Naive thymus-derived CD4-positive, alpha-beta T cell (primary cell): ENCODE measurements around the gene WWOX. TPM values are rescaled to one million over a fixed set of nuclear protein-coding genes. Genes with fewer than 3 reads are reported as not detected.

ENCODE experiments used
- ATAC-seq: fragments of 150-1000 bp; cut with Tn5 transposase; 2 replicates; pipeline ENCODE4 v1.10.0; 2021; ENCODE audit warnings: mild to moderate bottlenecking, moderate library complexity
- CTCF ChIA-PET: fragments of 350-600 bp; sonication (Branson Sonifier 250); formaldehyde crosslinking; loops from one replicate; lab custom pipeline; 2021; ENCODE audit warnings: antibody characterized with exemption; lab: Charles Lee
- POLR2A ChIA-PET: fragments of 350-600 bp; sonication (Branson Sonifier 250); formaldehyde crosslinking; loops from one replicate; lab custom pipeline; 2021; ENCODE audit warnings: antibody characterized with exemption, inconsistent platforms; lab: Charles Lee
- DNase-seq, 9 donors: peaks; one replicate each; pipeline versions ENCODE4 v3.0.0 to v3.0.0-alpha.2; 2020 to 2022; ENCODE audit warnings: mixed read lengths in 1 of 9
- H3K27ac ChIP-seq: one replicate; pipeline ENCODE4 v1.7.0; 2013; ENCODE audit warnings: mild to moderate bottlenecking, low read depth, low read length, moderate library complexity
- H3K27me3 ChIP-seq, 2 donors: one replicate each; pipeline ENCODE4 v1.7.0; 2013; ENCODE audit warnings: low read length in 2 of 2, mild to moderate bottlenecking in 2 of 2, moderate library complexity in 2 of 2; ENCODE audit not compliant: control insufficient read depth in 2 of 2, insufficient read depth in 2 of 2
- H3K36me3 ChIP-seq, 3 experiments: 1 replicate in 2 of 3; 2 replicates in 1 of 3; pipeline ENCODE4 v1.7.0; 2013; ENCODE audit warnings: low read length in 3 of 3, mild to moderate bottlenecking in 3 of 3, moderate library complexity in 1 of 3; ENCODE audit not compliant: insufficient read depth in 3 of 3, control insufficient read depth in 2 of 3
- H3K4me1 ChIP-seq, 2 donors: one replicate each; pipeline ENCODE4 v1.7.0; 2013; ENCODE audit warnings: low read length in 2 of 2, mild to moderate bottlenecking in 2 of 2, moderate library complexity in 1 of 2; ENCODE audit not compliant: control insufficient read depth in 2 of 2, insufficient read depth in 2 of 2
- H3K4me3 ChIP-seq: 2 replicates; pipeline ENCODE4 v1.7.0; 2013; ENCODE audit warnings: mild to moderate bottlenecking, low read length
- H3K9me3 ChIP-seq, 3 experiments: 1 replicate in 2 of 3; 2 replicates in 1 of 3; pipeline ENCODE4 v1.7.0; 2013; ENCODE audit warnings: low read length in 3 of 3; ENCODE audit not compliant: control insufficient read depth in 2 of 3
- H3K27ac Mint-ChIP-seq, 9 donors: one replicate each; pipeline ENCODE4 v1.8.0; 2020 to 2022; ENCODE audit warnings: mixed read lengths in 9 of 9, mild to moderate bottlenecking in 8 of 9, moderate library complexity in 5 of 9, inconsistent platforms in 2 of 9
- H3K27me3 Mint-ChIP-seq, 5 donors: one replicate each; pipeline ENCODE4 v1.8.0; 2021 to 2022; ENCODE audit warnings: mixed read lengths in 5 of 5, mild to moderate bottlenecking in 1 of 5
- H3K36me3 Mint-ChIP-seq, 5 donors: one replicate each; pipeline ENCODE4 v1.8.0; 2020 to 2022; ENCODE audit warnings: mixed read lengths in 5 of 5, mild to moderate bottlenecking in 3 of 5, inconsistent platforms in 1 of 5
- H3K4me1 Mint-ChIP-seq, 7 donors: one replicate each; pipeline ENCODE4 v1.8.0; 2020 to 2022; ENCODE audit warnings: mixed read lengths in 7 of 7, mild to moderate bottlenecking in 3 of 7, inconsistent platforms in 1 of 7
- H3K4me3 Mint-ChIP-seq, 10 donors: one replicate each; pipeline ENCODE4 v1.8.0; 2020 to 2022; ENCODE audit warnings: mild to moderate bottlenecking in 10 of 10, mixed read lengths in 10 of 10, moderate library complexity in 6 of 10, inconsistent platforms in 2 of 10
- H3K9me3 Mint-ChIP-seq, 11 donors: one replicate each; pipeline ENCODE4 v1.8.0; 2020 to 2022; ENCODE audit warnings: mixed read lengths in 11 of 11, mild to moderate bottlenecking in 4 of 11, inconsistent platforms in 1 of 11, moderate library complexity in 1 of 11
- intact Hi-C, 2 donors: fragments of 100-400 bp; cut with micrococcal nuclease; formaldehyde crosslinking; loops; one replicate each; pipeline ENCODE4 v1.15.1; 2023
- polyA plus RNA-seq, 2 donors: library from polyadenylated mRNA; unstranded; fragments of 300-500 nt; fragmentation: Illumina TruSeq; gene quantifications; one replicate each; pipeline ENCODE4 v1.2.3, GENCODE V29; 2021
- total RNA-seq, 6 experiments: library from RNA in 5 of 6; stranded (reverse) in 5 of 6; gene quantifications; 1 replicate in 5 of 6; 2 replicates in 1 of 6; pipeline ENCODE4 v1.2.3 and lab custom pipeline; 2021 to 2026

The WWOX gene
- total and polyA plus RNA-seq, 7 experiments from 2014 or later, result 13.8 to 31.1 (median 20.8) TPM

DNA sequence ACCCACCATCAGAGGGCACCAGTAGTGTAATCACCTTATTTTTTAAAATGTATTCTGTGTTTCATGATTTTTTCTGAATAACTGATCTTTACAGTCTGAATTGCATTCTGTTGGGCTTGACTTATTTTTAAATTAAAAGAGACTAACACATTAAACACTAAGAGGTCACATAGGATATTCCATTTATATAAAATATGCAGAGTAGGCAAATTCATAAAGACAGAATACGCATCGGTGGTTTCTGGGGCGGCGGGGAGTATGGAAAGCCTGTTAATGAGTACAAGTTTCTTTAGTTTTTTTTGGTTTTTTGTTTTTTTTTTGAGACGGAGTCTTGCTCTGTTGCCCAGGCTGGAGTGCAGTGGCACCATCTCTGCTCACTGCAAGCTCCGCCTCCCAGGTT lies 366.3 kb downstream of the WWOX start:
- Mint-ChIP-seq H3K27me3 (no peaks in the 10 kb centered on the region), H3K36me3 (peaks cover 0 to 32% (median 4%) of the 10 kb centered on the region in 5 donors), H3K9me3 (peaks cover 0 to 20% (median 6%) of the 10 kb centered on the region in 11 donors), H3K27ac (no peak overlapping the region), H3K4me3 (no peak overlapping the region), H3K4me1 (peaks cover 0 to 2% (median 0%) of the 10 kb centered on the region in 7 donors)
- CTCF ChIA-PET, result no interaction called here
- ATAC-seq, result no peak
- Histone ChIP-seq H3K4me1 (no peaks in the 10 kb centered on the region), H3K27ac (no peak overlapping the region), H3K27me3 (no peaks in the 10 kb centered on the region), H3K4me3 (no peak overlapping the region), H3K9me3 (no peaks in the 10 kb centered on the region), H3K36me3 (no peaks in the 10 kb centered on the region)
- POLR2A ChIA-PET, result no interaction called here
- intact Hi-C loops, result no loop called here
- no peak for DNase-seq

DNA sequence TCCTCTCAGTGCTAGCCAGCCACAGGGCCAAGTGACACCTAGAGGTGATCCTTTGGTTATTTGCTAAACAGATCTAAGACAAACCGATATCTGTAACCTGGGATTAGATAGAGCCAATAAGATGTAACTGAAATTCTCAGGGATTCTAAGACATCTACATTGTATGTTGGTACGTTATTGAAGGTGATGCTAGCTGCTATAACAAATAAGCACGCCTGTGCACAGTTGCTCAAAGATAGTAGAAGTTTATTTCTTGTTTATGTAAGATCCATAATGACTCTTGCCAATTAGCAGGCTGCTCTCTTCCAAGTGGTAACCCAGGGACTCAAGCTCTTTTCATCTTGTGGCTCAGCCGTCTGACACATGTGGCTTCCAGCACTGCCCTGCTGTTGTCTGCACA lies 370.3 kb downstream of the WWOX start:
- no peaks in the 10 kb centered on the region for H3K4me1 Mint-ChIP-seq
- no peaks in the 10 kb centered on the region for H3K27me3 Mint-ChIP-seq

DNA sequence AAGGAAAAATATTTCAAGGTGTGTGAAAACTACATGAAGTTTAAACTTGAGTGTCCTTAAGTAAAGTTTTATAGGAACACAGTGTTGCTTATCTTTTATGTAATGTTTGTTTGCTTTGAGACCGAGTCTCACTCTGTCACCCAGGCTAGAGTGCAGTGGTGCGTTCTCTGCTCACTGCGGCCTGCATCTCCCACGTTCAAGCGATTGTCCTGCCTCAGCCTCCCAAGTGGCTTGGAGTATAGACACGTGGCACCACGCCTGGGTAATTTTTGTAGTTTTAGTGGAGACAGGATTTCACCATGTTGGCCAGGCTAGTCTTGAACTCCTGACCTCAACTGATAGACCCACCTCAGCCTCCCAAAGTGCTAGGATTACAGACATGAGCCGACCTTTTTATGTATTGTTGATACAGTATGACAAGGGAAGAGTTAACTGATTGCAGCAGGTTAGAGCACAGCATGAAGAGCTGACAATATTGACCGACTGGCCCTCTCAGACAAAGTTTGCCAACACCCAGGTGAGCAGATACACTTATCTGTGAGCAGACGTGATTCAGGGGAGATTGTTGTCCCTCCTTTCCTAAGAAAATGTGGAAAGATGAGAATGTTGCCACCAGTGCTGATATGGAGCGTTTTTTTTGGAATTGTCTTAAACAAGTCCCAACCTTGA lies 373.7 kb downstream of the WWOX start:
- no peaks in the 10 kb centered on the region for H3K9me3 ChIP-seq
- Mint-ChIP-seq H3K4me3 (no peak overlapping the region), H3K36me3 (peaks cover 0 to 16% (median 0%) of the 10 kb centered on the region in 5 donors), H3K4me1 (no peaks in the 10 kb centered on the region), H3K9me3 (no peaks in the 10 kb centered on the region), H3K27me3 (no peaks in the 10 kb centered on the region), H3K27ac (no peak overlapping the region)
- DNase-seq (no peak), ATAC-seq (no peak)
- no peaks in the 10 kb centered on the region for H3K36me3 ChIP-seq
- no peaks in the 10 kb centered on the region for H3K27me3 ChIP-seq
- H3K4me3 ChIP-seq, result no peak overlapping the region
- H3K27ac ChIP-seq, result no peak overlapping the region
- POLR2A ChIA-PET, result no interaction called here
- CTCF ChIA-PET, result interaction anchor here (0.6 kb wide), 1 partner anchor 361 kb away, joined by 3 read pairs; no protein-coding TSS in a partner anchor
- H3K4me1 ChIP-seq, result no peaks in the 10 kb centered on the region
- intact Hi-C loops, result no loop called here

More for the DNA sequence above, 370.3 kb downstream of the WWOX start:
- peaks cover 0 to 22% (median 2%) of the 10 kb centered on the region in 5 donors for H3K36me3 Mint-ChIP-seq
- no peaks in the 10 kb centered on the region for H3K9me3 ChIP-seq
- no peak overlapping the region for H3K4me3 Mint-ChIP-seq
- no peak overlapping the region for H3K4me3 ChIP-seq
- H3K27ac ChIP-seq, result no peak overlapping the region
- ChIA-PET CTCF (no interaction called here), POLR2A (no interaction called here)
- no peak for ATAC-seq
- no peak for DNase-seq
- H3K36me3 ChIP-seq, result no peaks in the 10 kb centered on the region
- intact Hi-C loops, result no loop called here
- no peaks in the 10 kb centered on the region for H3K4me1 ChIP-seq
- peak overlapping the region in 1 of 9 donors; percentile 14 for H3K27ac Mint-ChIP-seq
- H3K9me3 Mint-ChIP-seq, result peaks cover 0 to 8% (median under 1%) of the 10 kb centered on the region in 11 donors
- no peaks in the 10 kb centered on the region for H3K27me3 ChIP-seq

DNA sequence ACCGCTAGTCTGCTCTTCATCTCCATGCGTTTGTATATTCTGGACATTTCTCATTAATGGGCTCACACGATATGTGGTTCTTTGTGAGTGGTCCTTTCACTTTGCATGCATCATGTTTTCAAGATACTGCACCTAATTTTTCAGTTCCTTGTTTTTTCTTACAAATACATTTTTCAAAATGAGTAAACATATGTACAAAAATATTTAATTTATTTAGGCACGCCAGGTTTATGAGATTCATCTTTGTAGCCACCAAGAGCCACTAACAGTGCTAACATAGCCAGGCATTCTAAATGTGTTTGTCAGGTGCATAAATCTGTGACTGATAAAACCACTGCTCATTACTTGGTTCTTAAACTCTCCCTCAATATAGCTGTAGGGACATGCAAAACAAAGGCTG lies 375.3 kb downstream of the WWOX start:
- no peaks in the 10 kb centered on the region for H3K4me1 Mint-ChIP-seq

DNA sequence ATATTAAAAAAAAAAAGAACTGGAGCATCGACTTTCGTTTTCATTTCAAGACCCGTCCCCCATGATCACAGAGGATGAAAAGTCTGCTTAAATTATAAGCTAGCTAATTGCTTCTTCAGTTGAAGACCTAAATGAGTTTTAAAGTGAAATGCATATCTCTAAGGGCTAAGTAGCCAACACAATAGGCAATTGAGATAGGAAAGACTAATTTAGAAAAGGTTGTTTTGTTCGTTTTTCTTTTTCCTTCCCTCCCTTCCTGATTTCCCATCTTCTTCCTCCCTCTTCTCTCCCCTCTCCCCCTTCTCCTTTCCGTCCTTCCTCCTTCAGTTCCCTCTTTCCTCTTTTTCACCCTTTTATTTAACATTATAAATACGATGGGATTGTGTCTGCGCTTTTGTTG lies 377.2 kb downstream of the WWOX start:
- H3K27ac Mint-ChIP-seq, result no peak overlapping the region
- H3K36me3 ChIP-seq, result no peaks in the 10 kb centered on the region
- H3K9me3 ChIP-seq, result no peaks in the 10 kb centered on the region
- H3K27ac ChIP-seq, result no peak overlapping the region
- no peaks in the 10 kb centered on the region for H3K27me3 Mint-ChIP-seq
- H3K27me3 ChIP-seq, result no peaks in the 10 kb centered on the region
- H3K4me1 Mint-ChIP-seq, result no peaks in the 10 kb centered on the region
- H3K4me3 ChIP-seq, result no peak overlapping the region
- ChIA-PET CTCF (no interaction called here), POLR2A (no interaction called here)
- ATAC-seq (no peak), DNase-seq (no peak)
- no peak overlapping the region for H3K4me3 Mint-ChIP-seq
- no peaks in the 10 kb centered on the region for H3K4me1 ChIP-seq
- no peaks in the 10 kb centered on the region for H3K36me3 Mint-ChIP-seq
- intact Hi-C loops, result no loop called here
- H3K9me3 Mint-ChIP-seq, result no peaks in the 10 kb centered on the region

More for the DNA sequence above, 375.3 kb downstream of the WWOX start:
- Mint-ChIP-seq H3K36me3 (peaks cover 0 to 6% (median 0%) of the 10 kb centered on the region in 5 donors), H3K27me3 (no peaks in the 10 kb centered on the region), H3K9me3 (no peaks in the 10 kb centered on the region), H3K4me3 (no peak overlapping the region), H3K27ac (peak overlapping the region in 1 of 9 donors; percentile 14)
- Histone ChIP-seq H3K9me3 (no peaks in the 10 kb centered on the region), H3K4me3 (no peak overlapping the region), H3K27me3 (no peaks in the 10 kb centered on the region), H3K4me1 (no peaks in the 10 kb centered on the region), H3K36me3 (no peaks in the 10 kb centered on the region), H3K27ac (no peak overlapping the region)
- ChIA-PET CTCF (no interaction called here), POLR2A (no interaction called here)
- intact Hi-C loops, result no loop called here
- DNase-seq (no peak), ATAC-seq (no peak)

DNA sequence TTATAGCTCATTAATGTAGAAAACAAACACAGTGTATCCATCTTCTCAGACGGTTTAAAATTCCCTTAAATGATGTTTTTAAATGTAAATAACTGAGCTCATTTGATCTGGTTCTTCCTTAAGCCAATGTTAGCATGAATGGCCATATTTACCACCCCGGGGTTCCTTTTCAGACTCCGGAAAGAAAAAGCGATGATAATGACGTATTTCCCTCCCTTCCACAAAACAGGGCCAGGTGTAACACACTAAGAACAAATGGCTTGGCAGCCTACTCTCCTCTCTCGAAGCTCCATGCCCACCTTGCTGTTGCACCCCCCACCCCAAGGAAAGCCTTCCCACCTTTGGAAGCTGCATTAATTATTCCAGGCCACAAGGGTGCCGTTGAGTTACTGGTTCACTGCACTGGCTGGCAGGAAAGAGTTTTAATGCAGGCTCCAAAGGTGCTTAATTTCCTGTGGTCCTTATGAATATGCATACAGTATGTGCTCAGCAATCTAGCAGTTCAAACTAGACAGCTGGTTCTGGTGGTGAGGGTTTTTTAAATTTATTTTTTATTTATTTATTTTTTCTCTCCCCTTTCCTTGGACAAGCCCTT lies 378.9 kb downstream of the WWOX start:
- Histone ChIP-seq H3K36me3 (no peaks in the 10 kb centered on the region), H3K9me3 (no peaks in the 10 kb centered on the region), H3K4me1 (no peaks in the 10 kb centered on the region), H3K27ac (no peak overlapping the region), H3K4me3 (no peak overlapping the region), H3K27me3 (no peaks in the 10 kb centered on the region)
- Mint-ChIP-seq H3K4me1 (no peaks in the 10 kb centered on the region), H3K36me3 (no peaks in the 10 kb centered on the region), H3K27me3 (no peaks in the 10 kb centered on the region), H3K27ac (no peak overlapping the region), H3K9me3 (no peaks in the 10 kb centered on the region), H3K4me3 (no peak overlapping the region)
- ChIA-PET POLR2A (no interaction called here), CTCF (interaction anchor here (0.6 to 1.3 kb wide), 6 partner anchors 8 to 1354 kb away, joined by 3 to 4 read pairs (median 3); no protein-coding TSS in a partner anchor)
- ATAC-seq (peak; percentile 54), DNase-seq (peak in 3 of 9 donors; percentile 5 to 8 (median 7))
- intact Hi-C loops, result loop anchor here in 1 of 2 donors (1.0 kb wide), 1 partner anchor 1124 kb away; no protein-coding TSS in a partner anchor
